Measurements from ENCODE around the gene HSPB9.

HSPB9 gene

GRCh38 chr17:42120161-42120769 is 2.3 kb upstream of the HSPB9 start:
- DNase-seq (ENCODE audit: low read depth in 1 of 2, low spot score in 1 of 2), result no peak
- peak overlapping the region; percentile 76 for H3K27ac ChIP-seq (replicated peaks)
- no peaks in the 10 kb centered on the region for H3K27me3 ChIP-seq (ENCODE audit: insufficient read depth, poor library complexity, severe bottlenecking)
- peak overlapping the region; percentile 71 for H3K4me3 ChIP-seq (replicated peaks; ENCODE audit: insufficient read depth, low read length)
- TF ChIP-seq SPI1 (IDR thresholded peaks at IDR 0.05; ENCODE audit: borderline replicate concordance, low read depth), result no peak
- TF ChIP-seq, protein P1, sequence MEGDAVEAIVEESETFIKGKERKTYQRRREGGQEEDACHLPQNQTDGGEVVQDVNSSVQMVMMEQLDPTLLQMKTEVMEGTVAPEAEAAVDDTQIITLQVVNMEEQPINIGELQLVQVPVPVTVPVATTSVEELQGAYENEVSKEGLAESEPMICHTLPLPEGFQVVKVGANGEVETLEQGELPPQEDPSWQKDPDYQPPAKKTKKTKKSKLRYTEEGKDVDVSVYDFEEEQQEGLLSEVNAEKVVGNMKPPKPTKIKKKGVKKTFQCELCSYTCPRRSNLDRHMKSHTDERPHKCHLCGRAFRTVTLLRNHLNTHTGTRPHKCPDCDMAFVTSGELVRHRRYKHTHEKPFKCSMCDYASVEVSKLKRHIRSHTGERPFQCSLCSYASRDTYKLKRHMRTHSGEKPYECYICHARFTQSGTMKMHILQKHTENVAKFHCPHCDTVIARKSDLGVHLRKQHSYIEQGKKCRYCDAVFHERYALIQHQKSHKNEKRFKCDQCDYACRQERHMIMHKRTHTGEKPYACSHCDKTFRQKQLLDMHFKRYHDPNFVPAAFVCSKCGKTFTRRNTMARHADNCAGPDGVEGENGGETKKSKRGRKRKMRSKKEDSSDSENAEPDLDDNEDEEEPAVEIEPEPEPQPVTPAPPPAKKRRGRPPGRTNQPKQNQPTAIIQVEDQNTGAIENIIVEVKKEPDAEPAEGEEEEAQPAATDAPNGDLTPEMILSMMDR (IDR thresholded peaks at IDR 0.05; ENCODE audit: insufficient read depth, low read length), result no peak
- TF ChIP-seq REST (IDR thresholded peaks at IDR 0.05; ENCODE audit: insufficient replicate concordance, low read depth), result no peak
- TF ChIP-seq POLR2AphosphoS5 (IDR thresholded peaks at IDR 0.05; ENCODE audit: low read depth), result no peak
- TF ChIP-seq GABPA (IDR thresholded peaks at IDR 0.05; ENCODE audit: low read depth), result no peak

DNA sequence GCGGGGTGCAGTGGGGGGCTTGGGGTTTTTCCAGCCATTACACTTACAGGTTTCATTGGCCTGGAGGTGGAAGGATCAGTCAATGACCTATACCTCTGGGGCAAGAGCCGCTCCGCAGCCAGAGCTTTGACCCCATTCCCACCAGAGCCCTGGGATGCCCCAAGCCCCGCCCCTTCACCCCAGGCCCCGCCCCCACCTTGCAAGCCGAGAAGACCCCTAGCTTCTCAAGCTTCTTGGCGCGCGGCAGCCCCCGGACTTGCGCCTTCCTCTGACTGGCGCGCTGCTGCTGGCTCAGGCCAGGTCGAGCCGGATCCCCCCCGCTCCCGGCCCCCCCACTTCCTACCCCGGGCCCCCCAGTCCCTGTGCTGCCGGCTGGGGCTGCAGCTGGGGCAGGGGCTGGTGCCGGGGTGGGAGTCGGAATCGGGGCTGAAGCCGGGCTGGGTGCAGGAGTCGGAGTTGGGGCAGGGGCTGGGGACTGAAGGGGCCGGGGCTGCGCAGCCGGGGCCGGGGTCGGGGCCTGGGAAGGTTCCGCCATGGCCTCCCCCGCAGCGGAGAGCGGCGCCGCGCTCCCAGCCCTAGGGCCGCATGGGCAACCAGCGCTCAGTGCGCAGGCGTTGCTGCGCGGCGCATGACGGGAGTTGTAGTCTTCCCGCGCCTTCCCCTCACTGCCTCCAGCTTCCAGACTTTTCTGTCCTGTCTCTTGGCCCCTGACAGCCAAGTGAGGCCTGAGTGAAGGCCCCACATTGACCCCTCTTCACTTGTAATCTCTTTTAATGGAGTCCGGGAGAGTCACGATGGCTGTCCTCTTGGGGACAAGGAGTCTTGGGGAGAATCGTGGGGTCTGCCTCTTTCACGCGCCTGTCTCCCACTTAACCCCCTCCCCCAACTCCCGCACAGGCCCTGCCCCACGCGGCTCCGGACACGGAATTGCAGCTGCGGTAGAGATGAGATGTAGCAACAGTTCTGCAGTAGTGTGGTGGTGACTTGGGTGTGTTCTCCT is 1.5 kb upstream of the HSPB9 start, which contains the start of gene KAT2A:
TSS of gene KAT2A (minus strand) at position 598 of the 1,000 bp plus-strand sequence. CDS start at position 535, 63 bp downstream.
- no peak for TF ChIP-seq REST (IDR thresholded peaks at IDR 0.05; ENCODE audit: insufficient replicate concordance, low read depth)
- TF ChIP-seq POLR2AphosphoS5 (IDR thresholded peaks at IDR 0.05; ENCODE audit: low read depth), result peak; percentile 85
- TF ChIP-seq SPI1 (IDR thresholded peaks at IDR 0.05; ENCODE audit: borderline replicate concordance, low read depth), result no peak
- H3K4me3 ChIP-seq (replicated peaks; ENCODE audit: insufficient read depth, low read length), result peak within 1 kb of the TSS; percentile 71
- peak; percentile 75 to 84 for DNase-seq (ENCODE audit: low read depth in 1 of 2, low spot score in 1 of 2)
- no peaks in the 10 kb centered on the region for H3K27me3 ChIP-seq (ENCODE audit: insufficient read depth, poor library complexity, severe bottlenecking)
- H3K27ac ChIP-seq (replicated peaks), result peak within 1 kb of the TSS; percentile 76

GRCh38 chr17:42124256-42124655 is 1.7 kb downstream of the HSPB9 start:
- H3K4me3 ChIP-seq (replicated peaks; ENCODE audit: insufficient read depth, low read length), result no peak overlapping the region
- no peak for DNase-seq (ENCODE audit: low read depth in 1 of 2, low spot score in 1 of 2)
- TF ChIP-seq POLR2AphosphoS5 (IDR thresholded peaks at IDR 0.05; ENCODE audit: low read depth), result no peak
- no peak for TF ChIP-seq SPI1 (IDR thresholded peaks at IDR 0.05; ENCODE audit: borderline replicate concordance, low read depth)
- no peak for TF ChIP-seq GABPA (IDR thresholded peaks at IDR 0.05; ENCODE audit: low read depth)
- TF ChIP-seq, protein P1 (IDR thresholded peaks at IDR 0.05; ENCODE audit: insufficient read depth, low read length), result no peak
- TF ChIP-seq REST (IDR thresholded peaks at IDR 0.05; ENCODE audit: insufficient replicate concordance, low read depth), result no peak
- H3K27me3 ChIP-seq (ENCODE audit: insufficient read depth, poor library complexity, severe bottlenecking), result no peaks in the 10 kb centered on the region
- H3K27ac ChIP-seq (replicated peaks), result no peak overlapping the region
